NOMO-1 treated with dmso at 0.1 percent for 144 hours (cell line): Measurements from ENCODE around the gene MAN1C1.
"Not testable (repeated sequence)": the region's sequence is repeated elsewhere in the genome, so short reads cannot be mapped to it uniquely, and the experiment has no call there.

Experiments
- DNase-seq: peaks from one replicate; lab custom pipeline; 2025; ENCODE audit not compliant: unreplicated experiment; lab: John Stamatoyannopoulos, UW

Gene MAN1C1

DNA sequence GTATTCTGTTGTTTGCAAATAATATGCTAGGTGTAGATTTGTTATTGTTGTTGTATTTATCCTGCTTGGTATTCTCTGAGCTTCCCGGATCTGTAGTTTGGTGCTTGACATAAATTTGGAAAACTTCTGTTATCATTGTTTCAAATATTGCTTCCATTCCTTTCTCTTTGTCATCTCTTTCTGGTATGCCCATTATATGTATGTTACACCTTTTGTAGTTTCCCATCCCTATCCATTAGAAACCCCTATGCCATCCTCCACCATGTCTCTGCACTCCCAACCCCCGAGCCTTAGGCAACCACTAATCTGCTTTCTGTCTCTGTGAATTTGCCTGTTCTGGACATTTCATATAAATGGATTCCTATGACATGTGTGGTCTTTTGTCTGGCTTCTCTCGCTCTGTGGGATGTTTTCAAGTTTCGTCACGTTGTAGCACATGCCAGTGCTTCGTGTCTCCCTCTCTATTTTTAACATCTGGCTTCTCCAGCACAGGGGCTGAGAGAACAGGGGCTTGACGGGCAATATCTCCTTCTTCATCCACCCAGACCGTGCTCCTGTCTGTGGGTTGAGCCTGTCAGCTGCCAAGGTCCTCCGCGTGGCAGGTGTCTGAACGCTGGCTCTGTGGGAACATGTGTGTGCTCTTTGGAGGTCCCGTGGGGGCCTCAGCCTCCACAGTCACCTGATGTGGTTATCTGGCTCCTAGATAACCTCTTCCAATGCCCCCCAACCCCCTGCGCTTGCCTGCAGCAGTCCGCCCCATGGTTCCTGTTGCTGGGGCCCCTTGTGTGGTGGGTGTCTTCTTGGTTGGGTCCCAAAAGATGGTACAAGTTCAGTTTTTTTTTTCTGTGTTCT lies 32.8 kb upstream of the MAN1C1 start:
- no peak for DNase-seq

GRCh38 chr1:25586181-25586588 lies 30.4 kb upstream of the MAN1C1 start:
- no peak for DNase-seq

DNA sequence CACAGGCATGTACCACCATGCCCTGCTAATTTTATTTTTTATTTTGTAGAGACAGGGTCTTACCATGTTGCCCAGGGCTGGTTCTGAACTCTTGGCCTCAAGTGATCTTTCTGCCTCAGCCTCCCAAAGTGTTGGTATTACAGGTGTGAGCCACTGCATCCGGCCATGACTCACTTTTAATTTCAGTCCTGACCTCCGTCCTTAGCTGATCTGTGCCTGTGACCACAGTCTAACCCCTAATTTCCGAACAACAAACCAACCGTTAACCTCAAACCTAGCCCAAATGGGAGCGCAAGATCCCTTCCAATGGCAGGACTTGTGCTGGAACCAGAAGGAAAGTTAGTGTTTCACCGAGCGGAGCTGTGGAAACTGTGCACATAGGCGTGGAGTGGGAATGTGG lies 29.3 kb upstream of the MAN1C1 start:
- no peak for DNase-seq

DNA sequence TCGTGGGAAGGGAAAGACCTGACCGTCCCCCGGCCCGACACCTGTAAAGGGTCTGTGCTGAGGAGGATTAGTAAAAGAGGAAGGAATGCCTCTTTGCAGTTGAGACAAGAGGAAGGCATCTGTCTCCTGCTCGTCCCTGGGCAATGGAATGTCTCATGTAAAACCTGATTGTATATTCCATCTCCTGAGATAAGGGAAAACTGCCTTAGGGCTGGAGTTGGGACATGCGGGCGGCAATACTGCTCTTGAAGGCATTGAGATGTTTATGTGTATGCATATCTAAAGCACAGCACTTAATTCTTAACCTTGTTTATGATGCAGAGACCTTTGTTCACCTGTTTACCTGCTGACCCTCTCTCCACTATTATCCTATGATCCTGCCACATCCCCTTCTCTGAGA lies 28.4 kb upstream of the MAN1C1 start:
- DNase-seq, result not testable (repeated sequence)

GRCh38 chr1:25588786-25589185 lies 27.8 kb upstream of the MAN1C1 start:
- not testable (repeated sequence) for DNase-seq

DNA sequence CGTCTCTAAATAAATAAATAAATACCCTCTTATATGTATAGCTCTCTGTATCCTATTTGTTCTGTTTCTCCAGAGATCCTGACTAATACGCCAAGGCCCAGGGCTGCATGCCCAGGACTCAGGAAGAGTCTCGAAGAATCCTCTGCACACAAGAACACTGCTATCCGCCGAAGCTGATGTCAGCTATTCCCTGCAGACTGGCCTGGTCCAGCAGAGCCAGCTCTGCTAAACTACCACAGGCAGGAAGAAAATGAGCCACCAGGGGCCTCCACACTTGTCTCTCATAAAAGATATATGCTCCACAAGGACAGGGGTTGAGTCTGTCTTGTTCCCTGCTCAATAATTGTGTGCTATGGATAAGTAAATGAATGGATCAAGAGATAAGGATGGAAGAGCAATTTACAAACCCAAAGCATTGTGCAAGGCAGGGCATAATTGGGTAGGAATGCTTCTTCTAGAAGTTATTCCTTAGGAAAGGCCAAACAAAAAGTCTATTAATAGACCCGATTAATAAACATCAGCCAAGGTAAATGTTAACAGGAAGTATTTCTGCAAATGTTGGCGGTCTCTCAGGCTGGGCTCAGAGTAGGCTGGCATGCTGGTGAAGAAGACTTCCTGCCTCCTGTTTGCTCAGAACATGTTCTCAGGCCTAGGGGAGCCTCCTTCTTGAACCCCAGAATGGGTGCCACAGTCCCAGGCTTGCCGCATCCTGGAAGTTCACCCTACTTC lies 26.3 kb upstream of the MAN1C1 start:
- DNase-seq, result no peak

DNA sequence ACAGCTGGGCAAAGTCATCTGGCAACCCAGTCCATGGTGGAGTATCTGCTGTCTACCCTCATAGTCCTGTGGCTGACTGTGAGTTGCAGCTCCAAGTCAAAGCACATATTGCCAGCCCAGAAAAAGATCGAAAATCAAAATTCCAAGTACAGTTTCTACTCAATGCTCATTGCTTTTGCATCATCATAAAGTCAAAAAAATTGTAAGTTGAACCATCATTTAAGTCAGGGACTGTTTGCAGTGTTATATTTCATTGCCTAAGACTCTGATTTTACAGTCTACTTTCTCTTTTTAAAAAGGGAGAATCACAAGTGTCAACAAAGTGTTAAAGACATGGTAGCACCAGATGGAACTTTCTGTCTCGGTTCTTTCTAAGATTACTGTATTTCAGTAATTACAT lies 22.7 kb upstream of the MAN1C1 start:
- DNase-seq, result no peak

DNA sequence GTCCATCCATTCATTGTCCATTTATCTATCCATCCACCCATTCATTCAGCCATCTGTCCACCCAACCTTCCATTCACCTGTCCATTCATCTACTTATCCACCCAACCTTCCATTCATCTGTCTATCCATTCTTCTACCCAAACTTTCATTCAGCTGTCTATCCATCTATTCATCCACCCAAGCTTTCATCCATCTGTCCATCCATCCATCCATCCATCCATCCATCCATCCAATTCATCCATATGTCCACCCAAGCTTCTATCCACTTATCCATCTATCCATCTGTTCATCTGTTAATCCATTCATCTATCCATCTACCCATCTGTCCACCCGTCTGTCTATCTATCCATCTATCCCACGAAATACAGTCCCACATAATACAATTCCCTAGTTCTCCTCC lies 21.6 kb upstream of the MAN1C1 start:
- no peak for DNase-seq

- DNase-seq, result not testable (repeated sequence)
These were observed 19.9 kb upstream of the MAN1C1 start for GRCh38 chr1:25596641-25597040.

DNA sequence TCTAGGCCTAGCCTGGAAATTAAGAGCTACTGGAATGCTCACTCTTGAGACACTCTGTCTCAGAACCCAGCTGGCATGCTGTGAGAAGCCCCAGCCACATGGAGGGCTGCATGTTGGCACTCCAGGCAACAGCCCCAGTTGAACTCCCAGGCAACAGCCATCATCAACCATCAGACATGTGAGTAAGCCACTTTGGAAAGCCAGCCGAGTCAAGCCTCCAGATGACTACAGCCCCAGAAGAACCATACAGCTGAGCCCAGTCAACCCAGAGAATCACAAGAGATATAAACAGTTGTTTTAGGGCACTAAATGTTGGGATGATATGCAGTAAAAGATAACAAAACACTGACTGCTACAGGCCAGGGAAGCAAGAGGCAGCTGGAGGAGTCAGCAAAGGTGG lies 17.7 kb upstream of the MAN1C1 start:
- no peak for DNase-seq

- no peak for DNase-seq
These were observed 16.5 kb upstream of the MAN1C1 start for GRCh38 chr1:25599969-25600610.

GRCh38 chr1:25600971-25601699 lies 15.5 kb upstream of the MAN1C1 start:
- not testable (repeated sequence) for DNase-seq

- DNase-seq, result not testable (repeated sequence)
These were observed 12.6 kb upstream of the MAN1C1 start for GRCh38 chr1:25603779-25604538.

DNA sequence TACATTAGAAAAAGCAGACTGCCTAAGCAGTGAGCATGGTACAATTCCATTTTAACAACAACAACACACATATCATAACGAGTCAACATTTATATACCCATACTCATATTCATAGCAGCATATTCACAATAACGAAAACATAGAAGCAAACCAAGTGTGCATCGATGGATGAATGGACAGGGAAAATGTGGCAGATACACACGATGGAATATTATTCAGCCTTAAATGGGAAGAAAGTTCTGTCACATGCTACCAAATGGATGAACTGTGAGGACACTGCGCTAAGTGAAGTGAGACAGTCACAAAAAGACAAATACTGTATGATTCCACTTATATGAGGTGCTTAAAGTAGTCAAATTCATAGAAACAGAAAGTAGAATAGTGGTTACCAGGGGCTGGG lies 9.5 kb upstream of the MAN1C1 start:
- no peak for DNase-seq

- peak; percentile 90 for DNase-seq
These were observed 8.0 kb upstream of the MAN1C1 start for GRCh38 chr1:25608488-25609178.

DNA sequence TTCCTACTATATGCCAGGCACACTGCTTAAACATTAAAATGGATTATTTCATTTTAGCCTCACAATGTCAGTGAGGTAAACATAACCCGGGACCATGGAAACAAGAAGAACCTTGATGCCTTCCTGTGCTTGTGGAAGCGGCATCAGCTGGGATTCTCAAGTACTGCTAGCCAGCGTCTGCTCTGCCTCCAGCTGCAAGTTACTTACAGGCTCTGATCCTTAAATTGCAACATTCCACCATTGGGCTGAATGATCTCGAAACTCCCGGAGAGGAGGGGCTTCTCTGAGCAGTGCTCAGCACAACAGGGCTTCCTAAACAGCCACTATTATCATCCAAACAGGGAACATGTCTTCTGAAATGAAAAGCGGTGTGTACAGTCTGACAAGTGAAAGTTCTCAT lies 6.7 kb upstream of the MAN1C1 start:
- no peak for DNase-seq

- DNase-seq, result no peak
These were observed 5.6 kb upstream of the MAN1C1 start for GRCh38 chr1:25610822-25611630.

- no peak for DNase-seq
These were observed 4.7 kb upstream of the MAN1C1 start for GRCh38 chr1:25611843-25612242.

DNA sequence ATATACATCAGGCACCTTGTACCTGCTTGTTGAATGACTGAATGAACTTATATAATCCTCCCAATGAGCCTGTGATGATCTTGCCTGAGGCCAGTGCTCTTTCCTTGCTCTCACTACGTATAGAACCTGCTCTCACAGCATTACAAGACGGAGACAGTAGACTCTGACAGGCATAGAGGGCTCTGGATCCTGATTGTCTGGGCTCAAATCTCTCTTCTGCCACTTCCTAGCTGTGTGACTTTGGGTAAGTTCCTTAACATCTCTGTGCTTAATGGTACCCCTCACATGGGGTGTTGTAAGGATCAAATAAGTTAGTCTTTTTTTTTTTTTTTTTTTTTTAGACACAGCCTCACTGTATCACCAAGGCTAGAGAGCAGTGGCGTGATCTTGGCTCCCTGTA lies 4.2 kb upstream of the MAN1C1 start:
- no peak for DNase-seq
